Muscle layer of colon (tissue), 2 donors: ENCODE data around the gene RAB10.
"Not testable (repeated sequence)": the region's sequence is repeated elsewhere in the genome, so short reads cannot be mapped to it uniquely, and the experiment has no call there.

Experiments used
- H3K27ac ChIP-seq: one replicate; pipeline ENCODE4 v1.7.0; 2013; ENCODE audit warnings: low read depth, mild to moderate bottlenecking, low read length, moderate library complexity
- H3K27me3 ChIP-seq, 2 donors: one replicate each; pipeline ENCODE4 v1.7.0; 2013; ENCODE audit warnings: low read length in 2 of 2, mild to moderate bottlenecking in 2 of 2; ENCODE audit not compliant: insufficient read depth in 2 of 2, control insufficient read depth in 1 of 2
- H3K36me3 ChIP-seq: one replicate; pipeline ENCODE4 v1.7.0; 2013; ENCODE audit warnings: mild to moderate bottlenecking, low read length; ENCODE audit not compliant: insufficient read depth
- H3K4me1 ChIP-seq: one replicate; pipeline ENCODE4 v1.7.0; 2013; ENCODE audit warnings: mild to moderate bottlenecking, low read length; ENCODE audit not compliant: insufficient read depth
- H3K4me3 ChIP-seq, 2 donors: one replicate each; pipeline ENCODE4 v1.7.0; 2013; ENCODE audit warnings: low read length in 2 of 2, low read depth in 1 of 2, mild to moderate bottlenecking in 1 of 2, moderate library complexity in 1 of 2
- H3K9ac ChIP-seq: one replicate; pipeline ENCODE4 v1.7.0; 2013; ENCODE audit warnings: low read length
- H3K9me3 ChIP-seq: one replicate; pipeline ENCODE4 v1.7.0; 2013; ENCODE audit warnings: mild to moderate bottlenecking, low read length
- donor health status: abdominal sarcoma.
- donor health status: Adenocarcinoma of cecum.

RAB10 gene

GRCh38 chr2:26033818-26034636 lies at the start of gene RAB10:
RAB10 (plus strand) TSS chr2:26034084; CDS start chr2:26034609, 525 bp downstream.
- Histone ChIP-seq H3K36me3 (no peaks in the 10 kb centered on the region), H3K27me3 (no peaks in the 10 kb centered on the region), H3K9me3 (no peaks in the 10 kb centered on the region), H3K9ac (peak within 1 kb of the TSS; percentile 95), H3K4me1 (peaks cover 10% of the 10 kb centered on the region), H3K4me3 (peak within 1 kb of the TSS; percentile 67 to 79), H3K27ac (peak within 1 kb of the TSS; percentile 97)

- Histone ChIP-seq H3K4me3 (no peak overlapping the region), H3K27ac (no peak overlapping the region)
Measured at GRCh38 chr2:25988134-25988533, 45.8 kb upstream of the RAB10 start.

GRCh38 chr2:25989154-25989553 lies 44.7 kb upstream of the RAB10 start:
- no peaks in the 10 kb centered on the region for H3K4me1 ChIP-seq
- no peaks in the 10 kb centered on the region for H3K36me3 ChIP-seq
- H3K9ac ChIP-seq: no peak overlapping the region
- no peak overlapping the region for H3K27ac ChIP-seq
- H3K9me3 ChIP-seq: no peaks in the 10 kb centered on the region
- H3K27me3 ChIP-seq: no peaks in the 10 kb centered on the region
- no peak overlapping the region for H3K4me3 ChIP-seq

More at GRCh38 chr2:25988134-25988533, 45.8 kb upstream of the RAB10 start:
- Histone ChIP-seq H3K4me1 (no peaks in the 10 kb centered on the region), H3K9me3 (no peaks in the 10 kb centered on the region), H3K36me3 (no peaks in the 10 kb centered on the region), H3K9ac (no peak overlapping the region), H3K27me3 (no peaks in the 10 kb centered on the region)

- H3K4me1 ChIP-seq: no peaks in the 10 kb centered on the region
- no peaks in the 10 kb centered on the region for H3K27me3 ChIP-seq
- H3K4me3 ChIP-seq: peak overlapping the region in 1 of 2 donors; percentile 15
- H3K27ac ChIP-seq: no peak overlapping the region
- no peaks in the 10 kb centered on the region for H3K36me3 ChIP-seq
- no peak overlapping the region for H3K9ac ChIP-seq
- no peaks in the 10 kb centered on the region for H3K9me3 ChIP-seq
Measured at GRCh38 chr2:25991965-25992364, 41.9 kb upstream of the RAB10 start.

- H3K36me3 ChIP-seq: no peaks in the 10 kb centered on the region
- H3K9me3 ChIP-seq: no peaks in the 10 kb centered on the region
- H3K27me3 ChIP-seq: no peaks in the 10 kb centered on the region
- H3K4me3 ChIP-seq: no peak overlapping the region
- H3K4me1 ChIP-seq: no peaks in the 10 kb centered on the region
- H3K9ac ChIP-seq: no peak overlapping the region
- H3K27ac ChIP-seq: no peak overlapping the region
Measured at GRCh38 chr2:25992556-25992955, 41.3 kb upstream of the RAB10 start.

- H3K36me3 ChIP-seq: no peaks in the 10 kb centered on the region
- no peaks in the 10 kb centered on the region for H3K9me3 ChIP-seq
- no peaks in the 10 kb centered on the region for H3K4me1 ChIP-seq
- H3K27ac ChIP-seq: no peak overlapping the region
- H3K9ac ChIP-seq: no peak overlapping the region
- H3K4me3 ChIP-seq: no peak overlapping the region
- H3K27me3 ChIP-seq: no peaks in the 10 kb centered on the region
Measured at GRCh38 chr2:25993049-25993448, 40.8 kb upstream of the RAB10 start.

- H3K36me3 ChIP-seq: no peaks in the 10 kb centered on the region
- no peaks in the 10 kb centered on the region for H3K27me3 ChIP-seq
- no peaks in the 10 kb centered on the region for H3K4me1 ChIP-seq
- H3K27ac ChIP-seq: no peak overlapping the region
- H3K4me3 ChIP-seq: no peak overlapping the region
- H3K9ac ChIP-seq: no peak overlapping the region
- no peaks in the 10 kb centered on the region for H3K9me3 ChIP-seq
Measured at GRCh38 chr2:25994509-25994908, 39.4 kb upstream of the RAB10 start.

GRCh38 chr2:25996844-25997243 lies 37.0 kb upstream of the RAB10 start:
- Histone ChIP-seq H3K27me3 (no peaks in the 10 kb centered on the region), H3K9me3 (no peaks in the 10 kb centered on the region), H3K36me3 (no peaks in the 10 kb centered on the region), H3K4me3 (no peak overlapping the region), H3K4me1 (peaks cover 17% of the 10 kb centered on the region), H3K27ac (no peak overlapping the region), H3K9ac (no peak overlapping the region)

- not testable (repeated sequence) for H3K9ac ChIP-seq, H3K36me3 ChIP-seq, H3K9me3 ChIP-seq, H3K27me3 ChIP-seq, H3K4me3 ChIP-seq, H3K27ac ChIP-seq
- peaks cover 26% of the 10 kb centered on the region for H3K4me1 ChIP-seq
Measured at GRCh38 chr2:25998816-25999383, 35.0 kb upstream of the RAB10 start.

GRCh38 chr2:25999406-25999805 lies 34.5 kb upstream of the RAB10 start:
- not testable (repeated sequence) for H3K27me3 ChIP-seq, H3K9me3 ChIP-seq, H3K4me3 ChIP-seq, H3K9ac ChIP-seq, H3K27ac ChIP-seq, H3K36me3 ChIP-seq
- peaks cover 26% of the 10 kb centered on the region for H3K4me1 ChIP-seq

GRCh38 chr2:26000561-26001082 lies 33.3 kb upstream of the RAB10 start:
- no peaks in the 10 kb centered on the region for H3K9me3 ChIP-seq
- H3K9ac ChIP-seq: no peak overlapping the region
- no peak overlapping the region for H3K27ac ChIP-seq
- H3K4me3 ChIP-seq: no peak overlapping the region
- no peaks in the 10 kb centered on the region for H3K27me3 ChIP-seq
- H3K36me3 ChIP-seq: no peaks in the 10 kb centered on the region
- peaks cover 26% of the 10 kb centered on the region for H3K4me1 ChIP-seq
